Measurements from ENCODE around the gene TBX21. TPM values are rescaled to one million over a fixed set of nuclear protein-coding genes. Genes with fewer than 3 reads are reported as not detected.
"Not testable (repeated sequence)": the region's sequence is repeated elsewhere in the genome, so short reads cannot be mapped to it uniquely, and the experiment has no call there.

The TBX21 gene
- polyA plus RNA-seq, 6 donors from 2014 or later, result 0.11 to 2.9 (median 2.0) TPM

DNA sequence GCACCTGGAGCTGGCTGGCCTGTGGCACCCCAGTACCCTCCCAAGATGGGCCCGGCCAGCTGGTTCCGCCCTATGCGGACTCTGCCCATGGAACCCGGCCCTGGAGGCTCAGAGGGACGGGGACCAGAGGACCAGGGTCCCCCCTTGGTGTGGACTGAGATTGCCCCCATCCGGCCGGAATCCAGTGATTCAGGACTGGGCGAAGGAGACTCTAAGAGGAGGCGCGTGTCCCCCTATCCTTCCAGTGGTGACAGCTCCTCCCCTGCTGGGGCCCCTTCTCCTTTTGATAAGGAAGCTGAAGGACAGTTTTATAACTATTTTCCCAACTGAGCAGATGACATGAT, 12.0 kb downstream of the TBX21 start:
- no peak for DNase-seq
- no peak for ATAC-seq (ENCODE audit: low read depth in 2 of 2)
- H3K27me3 Mint-ChIP-seq, result peaks cover 4 to 21% (median 8%) of the 10 kb centered on the region in 3 donors
- no peaks in the 10 kb centered on the region for H3K36me3 Mint-ChIP-seq
- peaks cover 20 to 40% (median 22%) of the 10 kb centered on the region in 3 donors for H3K4me1 Mint-ChIP-seq
- no peak overlapping the region for H3K4me3 Mint-ChIP-seq
- H3K9me3 Mint-ChIP-seq, result peaks cover 0 to 2% (median 0%) of the 10 kb centered on the region in 7 donors
- H3K27ac Mint-ChIP-seq, result peak overlapping the region in 1 of 6 donors; percentile 34

DNA sequence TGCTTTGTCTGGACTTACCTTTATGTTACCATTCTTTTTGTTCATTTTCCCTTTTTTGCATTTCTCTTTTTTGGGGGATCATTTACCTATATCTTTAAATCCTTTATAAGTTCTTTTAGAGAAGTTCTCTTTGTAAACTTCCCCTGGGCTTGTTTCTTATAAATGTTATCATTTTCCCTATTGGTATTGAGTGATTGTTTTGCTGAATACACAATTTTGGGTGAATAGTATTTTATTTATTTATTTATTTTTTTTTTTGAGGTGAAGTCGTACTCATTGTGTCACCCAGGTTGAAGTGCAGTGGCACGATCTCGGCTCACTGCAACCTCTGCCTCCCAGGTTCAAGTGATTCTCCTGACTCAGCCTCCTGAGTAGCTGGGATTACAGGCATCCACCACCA, 18.4 kb downstream of the TBX21 start:
- H3K27me3 Mint-ChIP-seq, result no peaks in the 10 kb centered on the region
- H3K27ac Mint-ChIP-seq, result no peak overlapping the region
- peaks cover 0 to 6% (median 4%) of the 10 kb centered on the region in 7 donors for H3K9me3 Mint-ChIP-seq
- no peaks in the 10 kb centered on the region for H3K36me3 Mint-ChIP-seq
- peak overlapping the region in 1 of 8 donors; percentile 65 for H3K4me3 Mint-ChIP-seq
- no peak for ATAC-seq (ENCODE audit: low read depth in 2 of 2)
- H3K4me1 Mint-ChIP-seq, result peaks cover 14 to 33% (median 22%) of the 10 kb centered on the region in 3 donors
- DNase-seq, result no peak

DNA sequence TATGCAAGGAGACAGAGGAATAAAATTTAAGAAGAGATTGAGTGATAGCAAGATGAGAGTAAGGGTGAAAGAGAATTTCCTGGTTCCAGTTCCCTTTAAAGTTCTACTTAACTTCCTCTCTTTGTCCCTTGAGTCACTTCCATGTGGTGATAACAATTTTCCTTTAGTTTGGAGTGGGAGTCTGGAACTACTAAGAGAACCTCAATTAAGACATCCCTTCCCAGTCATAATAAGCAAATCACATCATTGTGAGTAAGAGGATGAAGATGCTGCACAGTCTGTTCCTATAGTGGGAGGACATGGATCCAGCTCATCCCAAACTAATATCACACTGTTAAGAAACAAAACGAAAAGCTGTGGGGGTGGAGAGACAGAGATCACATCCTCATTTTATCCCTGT, 24.4 kb downstream of the TBX21 start:
- ATAC-seq (ENCODE audit: low read depth in 2 of 2) (no peak), DNase-seq (no peak)
- Mint-ChIP-seq H3K27ac (no peak overlapping the region), H3K9me3 (peaks cover 0 to 35% (median 30%) of the 10 kb centered on the region in 7 donors), H3K27me3 (peaks cover 0 to 28% (median 17%) of the 10 kb centered on the region in 3 donors), H3K4me3 (no peak overlapping the region), H3K4me1 (peaks cover 0 to 6% (median 2%) of the 10 kb centered on the region in 3 donors), H3K36me3 (peaks cover 0 to 5% of the 10 kb centered on the region in 2 donors)

DNA sequence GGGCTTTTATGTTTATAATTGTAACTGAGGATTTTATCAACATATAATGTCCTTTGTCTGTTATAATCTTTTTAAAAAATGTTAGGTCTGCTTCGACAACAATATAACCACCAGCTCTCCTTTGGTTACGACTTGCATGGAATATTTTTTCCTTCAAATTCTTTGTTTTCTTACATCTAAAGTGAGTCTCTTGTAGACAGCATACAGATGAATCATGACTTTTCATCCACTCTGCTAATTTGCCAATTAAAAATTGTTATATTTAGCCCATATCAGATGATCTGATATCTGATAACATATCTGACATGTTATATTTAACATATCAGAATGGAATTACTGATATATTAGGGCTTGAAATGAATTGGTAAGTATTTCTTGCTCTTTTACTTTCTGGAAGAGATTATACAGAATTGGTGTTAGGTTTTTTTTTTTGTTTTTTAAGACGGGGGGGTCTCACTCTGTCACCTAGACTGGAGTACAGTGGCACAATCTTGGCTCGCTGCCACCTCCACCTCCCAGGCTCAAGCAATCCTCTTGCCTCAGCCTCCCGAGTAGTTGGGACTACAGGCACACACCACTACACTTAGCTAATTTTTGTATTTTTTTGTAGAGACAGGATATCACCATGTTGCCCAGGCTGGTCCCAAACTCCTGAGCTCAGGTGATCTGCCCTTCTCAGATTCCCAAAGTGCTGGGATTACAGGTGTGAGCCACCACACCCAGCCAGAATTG, 27.5 kb downstream of the TBX21 start:
- H3K4me3 Mint-ChIP-seq, result no peak overlapping the region
- peaks cover 5 to 11% of the 10 kb centered on the region in 2 donors for H3K36me3 Mint-ChIP-seq
- H3K9me3 Mint-ChIP-seq, result peaks cover 3 to 48% (median 35%) of the 10 kb centered on the region in 7 donors
- H3K4me1 Mint-ChIP-seq, result peaks cover 0 to 5% (median 0%) of the 10 kb centered on the region in 3 donors
- DNase-seq, result no peak
- peaks cover 16 to 40% (median 25%) of the 10 kb centered on the region in 3 donors for H3K27me3 Mint-ChIP-seq
- no peak overlapping the region for H3K27ac Mint-ChIP-seq
- no peak for ATAC-seq (ENCODE audit: low read depth in 2 of 2)

DNA sequence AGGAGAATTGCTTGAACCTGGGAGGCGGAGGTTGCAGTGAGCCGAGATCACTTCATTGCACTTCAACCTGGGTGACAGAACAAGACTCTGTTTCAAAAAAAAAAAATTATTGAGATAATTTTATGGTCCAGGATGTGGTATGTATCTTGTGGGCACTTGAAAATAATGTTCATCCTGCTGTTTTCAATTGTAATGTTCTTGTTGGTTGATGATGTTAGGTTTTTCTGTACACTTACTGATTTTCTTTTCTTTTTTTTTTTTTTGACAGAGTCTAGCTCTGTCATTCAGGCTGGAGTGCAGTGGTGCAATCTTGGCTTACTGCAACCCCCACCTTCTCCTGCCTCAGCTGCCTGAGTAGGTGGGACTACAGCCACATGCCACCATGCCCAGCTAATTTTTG, 29.7 kb downstream of the TBX21 start:
- no peak for ATAC-seq (ENCODE audit: low read depth in 2 of 2)
- DNase-seq, result no peak
- H3K27me3 Mint-ChIP-seq, result peaks cover 24 to 43% (median 29%) of the 10 kb centered on the region in 3 donors
- H3K9me3 Mint-ChIP-seq, result peaks cover 4 to 41% (median 30%) of the 10 kb centered on the region in 7 donors
- no peak overlapping the region for H3K4me3 Mint-ChIP-seq
- H3K27ac Mint-ChIP-seq, result no peak overlapping the region
- no peaks in the 10 kb centered on the region for H3K4me1 Mint-ChIP-seq
- peaks cover 5 to 11% of the 10 kb centered on the region in 2 donors for H3K36me3 Mint-ChIP-seq

- H3K36me3 Mint-ChIP-seq, result peaks cover 9 to 11% of the 10 kb centered on the region in 2 donors
- DNase-seq (no peak), ATAC-seq (ENCODE audit: low read depth in 2 of 2) (no peak)
- no peak overlapping the region for H3K27ac Mint-ChIP-seq
- H3K4me3 Mint-ChIP-seq, result no peak overlapping the region
- H3K4me1 Mint-ChIP-seq, result no peaks in the 10 kb centered on the region
- peaks cover 22 to 40% (median 29%) of the 10 kb centered on the region in 3 donors for H3K27me3 Mint-ChIP-seq
- H3K9me3 Mint-ChIP-seq, result peaks cover 4 to 42% (median 28%) of the 10 kb centered on the region in 7 donors
These were observed 31.0 kb downstream of the TBX21 start for GRCh38 chr17:47763913-47764582.

DNA sequence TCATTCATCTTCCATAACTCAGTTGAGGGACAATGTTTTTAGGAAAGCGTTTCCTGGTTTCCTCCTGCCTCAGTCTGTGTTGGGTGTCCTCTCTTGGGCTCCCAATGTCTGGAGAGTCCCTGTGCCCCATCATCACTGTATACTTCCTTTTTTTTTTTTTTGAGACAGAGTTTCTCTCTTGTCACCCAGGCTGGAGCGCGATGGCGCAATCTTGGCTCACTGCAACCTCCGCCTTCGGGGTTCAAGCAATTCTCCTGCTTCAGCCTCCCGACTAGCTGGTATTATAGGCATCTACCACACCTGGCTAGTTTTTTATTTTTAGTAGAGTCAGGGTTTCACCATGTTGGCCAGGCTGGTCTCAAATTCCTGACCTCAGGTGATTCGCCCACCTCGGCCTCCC, 40.6 kb downstream of the TBX21 start:
- Mint-ChIP-seq H3K27me3 (peaks cover 39 to 60% (median 57%) of the 10 kb centered on the region in 3 donors), H3K36me3 (peaks cover 7 to 12% of the 10 kb centered on the region in 2 donors), H3K27ac (peak overlapping the region in 2 of 6 donors; percentile 25 to 68), H3K9me3 (peaks cover 0 to 28% (median 16%) of the 10 kb centered on the region in 7 donors)
- DNase-seq; H3K4me1 Mint-ChIP-seq; H3K4me3 Mint-ChIP-seq; ATAC-seq (ENCODE audit: low read depth in 2 of 2): not testable (repeated sequence)

- ATAC-seq (ENCODE audit: low read depth in 2 of 2) (no peak), DNase-seq (no peak)
- H3K9me3 Mint-ChIP-seq, result peaks cover 0 to 22% (median 16%) of the 10 kb centered on the region in 7 donors
- no peak overlapping the region for H3K27ac Mint-ChIP-seq
- no peaks in the 10 kb centered on the region for H3K4me1 Mint-ChIP-seq
- no peak overlapping the region for H3K4me3 Mint-ChIP-seq
- H3K36me3 Mint-ChIP-seq, result peaks cover 0 to 12% of the 10 kb centered on the region in 2 donors
- peaks cover 35 to 58% (median 52%) of the 10 kb centered on the region in 3 donors for H3K27me3 Mint-ChIP-seq
These were observed 41.3 kb downstream of the TBX21 start for GRCh38 chr17:47774331-47774730.

DNA sequence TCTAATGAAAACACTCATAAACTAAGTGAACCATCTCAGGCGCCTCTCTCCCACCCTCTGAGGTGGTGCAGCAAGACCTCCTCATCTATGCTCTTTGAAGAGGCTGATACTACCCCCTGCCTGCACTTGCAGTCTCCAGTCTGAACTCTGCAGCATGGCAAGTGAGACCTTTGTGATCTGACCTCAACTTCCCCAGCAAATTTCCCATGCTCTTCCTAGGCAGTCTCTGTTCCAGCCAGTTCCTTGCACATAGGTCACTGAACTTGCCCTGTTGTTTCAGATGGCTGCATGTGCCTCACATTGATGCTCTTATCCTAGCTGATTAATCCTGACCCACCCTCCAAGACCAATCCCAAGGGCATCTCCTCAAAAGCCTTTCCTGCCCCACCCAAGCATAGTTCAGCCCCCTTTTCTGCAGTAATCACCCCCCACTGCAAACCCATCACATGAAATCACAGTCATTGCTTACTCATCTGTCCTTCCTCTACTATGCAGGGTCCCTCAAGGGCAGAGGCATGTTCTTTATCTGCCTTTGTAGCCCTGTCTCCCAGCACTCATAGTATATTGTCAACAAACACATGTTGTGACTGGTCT, 42.0 kb downstream of the TBX21 start:
- ATAC-seq (ENCODE audit: low read depth in 2 of 2) (no peak), DNase-seq (no peak)
- Mint-ChIP-seq H3K27me3 (peaks cover 39 to 58% (median 57%) of the 10 kb centered on the region in 3 donors), H3K4me3 (no peak overlapping the region), H3K4me1 (no peaks in the 10 kb centered on the region), H3K27ac (peak overlapping the region in 1 of 6 donors; percentile 77), H3K9me3 (peaks cover 0 to 20% (median 12%) of the 10 kb centered on the region in 7 donors), H3K36me3 (peaks cover 0 to 12% of the 10 kb centered on the region in 2 donors)

- H3K4me3 Mint-ChIP-seq, result no peak overlapping the region
- no peak overlapping the region for H3K27ac Mint-ChIP-seq
- H3K27me3 Mint-ChIP-seq, result peaks cover 39 to 72% (median 72%) of the 10 kb centered on the region in 3 donors
- ATAC-seq (ENCODE audit: low read depth in 2 of 2), result peak; percentile 72 to 83
- H3K4me1 Mint-ChIP-seq, result no peaks in the 10 kb centered on the region
- peaks cover 0 to 12% of the 10 kb centered on the region in 2 donors for H3K36me3 Mint-ChIP-seq
- peaks cover 0 to 13% (median 6%) of the 10 kb centered on the region in 7 donors for H3K9me3 Mint-ChIP-seq
- peak; percentile 31 for DNase-seq
These were observed 43.5 kb downstream of the TBX21 start for GRCh38 chr17:47776330-47777197.

DNA sequence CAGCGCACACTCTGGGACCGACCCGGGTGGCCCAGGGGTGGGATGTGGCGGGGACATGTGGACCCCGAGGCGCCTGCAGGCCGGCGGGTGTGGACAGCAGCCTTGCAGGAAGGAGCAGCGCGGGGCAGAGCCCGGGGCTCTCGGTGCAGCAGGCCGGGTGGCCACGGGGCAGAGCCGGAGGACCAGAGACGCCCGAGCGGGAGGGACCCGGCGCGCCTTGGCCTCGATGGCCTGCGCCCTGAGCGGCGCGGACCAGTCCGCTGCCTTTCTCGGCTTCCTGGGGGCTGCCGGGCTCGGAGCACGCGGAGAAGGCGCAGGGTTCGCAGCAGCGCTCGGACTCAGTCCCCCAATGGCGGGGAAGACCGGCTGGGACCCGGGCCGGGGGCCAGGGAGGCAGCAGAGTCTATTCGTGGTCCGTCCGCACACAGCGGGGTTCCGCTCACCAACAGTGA, 45.2 kb downstream of the TBX21 start:
- no peaks in the 10 kb centered on the region for H3K4me1 Mint-ChIP-seq
- no peak overlapping the region for H3K27ac Mint-ChIP-seq
- no peak for DNase-seq
- no peak for ATAC-seq (ENCODE audit: low read depth in 2 of 2)
- no peak overlapping the region for H3K4me3 Mint-ChIP-seq
- peaks cover 0 to 5% (median 0%) of the 10 kb centered on the region in 7 donors for H3K9me3 Mint-ChIP-seq
- H3K36me3 Mint-ChIP-seq, result peaks cover 0 to 6% of the 10 kb centered on the region in 2 donors
- peaks cover 36 to 82% (median 79%) of the 10 kb centered on the region in 3 donors for H3K27me3 Mint-ChIP-seq

GRCh38 chr17:47781397-47781796, 48.4 kb downstream of the TBX21 start:
- no peaks in the 10 kb centered on the region for H3K36me3 Mint-ChIP-seq
- peaks cover 37 to 81% (median 69%) of the 10 kb centered on the region in 3 donors for H3K27me3 Mint-ChIP-seq
- no peak overlapping the region for H3K27ac Mint-ChIP-seq
- ATAC-seq (ENCODE audit: low read depth in 2 of 2), result no peak
- no peak overlapping the region for H3K4me3 Mint-ChIP-seq
- H3K4me1 Mint-ChIP-seq, result no peaks in the 10 kb centered on the region
- DNase-seq, result no peak
- no peaks in the 10 kb centered on the region for H3K9me3 Mint-ChIP-seq

Measured in naive B cell (primary cell).